BLaER1 (cell line): ENCODE data around the gene TCEA3.
"Not testable (repeated sequence)": the region's sequence is repeated elsewhere in the genome, so short reads cannot be mapped to it uniquely, and the experiment has no call there.

Experiments
- H3K27ac ChIP-seq: shearing (Covaris generic); formaldehyde crosslinking; 2 replicates; pipeline ENCODE4 v1.8.1; 2022
- H3K27me3 ChIP-seq: shearing (Covaris generic); formaldehyde crosslinking; 2 replicates; pipeline ENCODE4 v1.8.1; 2022
- H3K36me3 ChIP-seq: shearing (Covaris generic); formaldehyde crosslinking; 2 replicates; pipeline ENCODE4 v1.8.1; 2022
- H3K4me1 ChIP-seq: shearing (Covaris generic); formaldehyde crosslinking; 2 replicates; pipeline ENCODE4 v1.8.1; 2022
- H3K4me2 ChIP-seq: shearing (Covaris generic); formaldehyde crosslinking; 2 replicates; pipeline ENCODE4 v1.8.1; 2022
- H3K4me3 ChIP-seq: shearing (Covaris generic); formaldehyde crosslinking; 2 replicates; pipeline ENCODE4 v1.8.1; 2022
- H3K9ac ChIP-seq: shearing (Covaris generic); formaldehyde crosslinking; 2 replicates; pipeline ENCODE4 v1.8.1; 2022
- H3K9me3 ChIP-seq: shearing (Covaris generic); formaldehyde crosslinking; 2 replicates; pipeline ENCODE4 v1.8.1; 2022
- H4K20me1 ChIP-seq: shearing (Covaris generic); formaldehyde crosslinking; 2 replicates; pipeline ENCODE4 v1.8.1; 2022
- Cebpa-rat ChIP-seq: shearing (Covaris generic); IDR thresholded peaks from 2 replicates; pipeline ENCODE4 v1.8.1; 2022

Gene TCEA3

DNA sequence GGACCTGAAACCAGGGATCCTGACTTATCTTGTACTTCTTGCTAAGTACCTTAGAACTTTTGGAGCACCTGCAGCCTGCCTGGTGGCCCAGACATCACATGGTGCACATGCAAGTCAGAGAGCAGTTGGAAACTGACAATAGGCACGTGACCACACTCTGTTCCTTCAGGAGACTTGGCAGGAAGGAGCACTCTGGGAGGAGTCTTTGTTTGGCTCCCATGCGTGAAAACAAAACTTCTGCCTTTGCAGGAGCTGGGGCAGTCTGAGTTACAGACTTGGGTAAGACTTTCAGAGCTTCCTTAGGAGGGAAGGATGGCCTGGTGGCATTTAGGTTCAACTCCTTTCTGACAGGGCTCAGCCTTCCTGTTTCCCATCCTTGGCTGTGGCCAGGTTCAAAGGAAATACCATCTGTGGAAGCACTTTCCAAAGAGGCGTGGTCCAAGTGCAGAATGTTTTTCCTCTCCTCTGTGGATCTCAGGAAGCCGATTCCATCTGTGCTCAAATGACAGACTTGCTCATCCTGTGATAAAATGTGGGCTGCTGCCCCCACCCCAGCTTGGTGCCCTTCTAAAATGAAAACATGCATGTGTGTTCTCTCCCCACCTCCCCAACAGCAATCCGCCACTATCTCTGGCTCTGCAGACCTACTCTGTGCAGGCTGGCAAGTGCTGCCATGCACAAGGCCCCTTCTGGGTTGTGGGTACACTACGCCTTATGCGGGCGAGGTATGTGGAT, 40.8 kb downstream of the TCEA3 start:
- Histone ChIP-seq H3K27me3 (no peaks in the 10 kb centered on the region), H3K9ac (no peak overlapping the region), H3K9me3 (no peaks in the 10 kb centered on the region), H4K20me1 (no peaks in the 10 kb centered on the region), H3K4me3 (no peak overlapping the region), H3K36me3 (no peaks in the 10 kb centered on the region), H3K4me1 (peaks cover 9% of the 10 kb centered on the region), H3K4me2 (peak overlapping the region; percentile 27; the same call in 1 of the 2 replicates), H3K27ac (no peak overlapping the region)
- no peak for TF ChIP-seq Cebpa-rat

DNA sequence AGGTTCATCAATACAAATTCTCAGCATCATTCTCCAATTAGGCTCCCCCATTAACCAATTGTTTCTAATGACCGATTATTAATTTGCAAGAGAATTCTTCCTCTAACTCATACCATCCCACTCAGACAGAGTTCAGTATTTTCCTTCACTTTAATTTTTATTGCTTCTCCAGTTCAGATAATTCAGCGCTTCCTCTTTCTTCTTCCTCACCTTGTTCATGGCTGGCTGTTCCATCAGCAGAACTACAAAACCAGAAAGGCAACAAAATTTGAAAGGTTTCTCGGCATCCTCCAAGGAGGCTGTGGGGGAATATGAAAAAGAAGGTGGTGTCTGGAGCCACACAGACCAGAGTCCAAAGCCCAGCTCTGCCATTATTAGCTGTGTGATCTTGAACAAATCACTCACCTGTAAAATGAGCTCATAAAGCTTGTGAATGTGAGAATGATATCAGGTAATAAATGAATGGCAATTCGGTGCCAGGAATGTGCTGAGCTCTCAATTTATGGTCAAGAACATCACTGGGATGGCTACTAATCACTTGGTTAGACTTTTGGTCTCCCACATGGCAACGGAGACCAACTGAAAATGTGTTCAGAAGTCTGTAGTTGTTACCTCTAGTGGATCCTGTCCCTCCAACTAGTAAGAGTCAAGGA, 43.2 kb downstream of the TCEA3 start:
- Histone ChIP-seq H3K27me3 (no peaks in the 10 kb centered on the region), H3K36me3 (no peaks in the 10 kb centered on the region), H3K4me2 (no peak overlapping the region), H3K9me3 (no peaks in the 10 kb centered on the region), H3K4me3 (no peak overlapping the region), H3K27ac (no peak overlapping the region), H3K9ac (no peak overlapping the region), H3K4me1 (peaks cover 9% of the 10 kb centered on the region), H4K20me1 (no peaks in the 10 kb centered on the region)
- no peak for TF ChIP-seq Cebpa-rat

GRCh38 chr1:23380719-23381118, 43.8 kb downstream of the TCEA3 start:
- Histone ChIP-seq H4K20me1 (no peaks in the 10 kb centered on the region), H3K27ac (no peak overlapping the region), H3K4me2 (no peak overlapping the region), H3K9ac (no peak overlapping the region), H3K9me3 (peaks cover 3% of the 10 kb centered on the region; the same call in 1 of the 2 replicates), H3K36me3 (no peaks in the 10 kb centered on the region), H3K4me3 (no peak overlapping the region), H3K4me1 (peaks cover 9% of the 10 kb centered on the region), H3K27me3 (no peaks in the 10 kb centered on the region)
- no peak for TF ChIP-seq Cebpa-rat

DNA sequence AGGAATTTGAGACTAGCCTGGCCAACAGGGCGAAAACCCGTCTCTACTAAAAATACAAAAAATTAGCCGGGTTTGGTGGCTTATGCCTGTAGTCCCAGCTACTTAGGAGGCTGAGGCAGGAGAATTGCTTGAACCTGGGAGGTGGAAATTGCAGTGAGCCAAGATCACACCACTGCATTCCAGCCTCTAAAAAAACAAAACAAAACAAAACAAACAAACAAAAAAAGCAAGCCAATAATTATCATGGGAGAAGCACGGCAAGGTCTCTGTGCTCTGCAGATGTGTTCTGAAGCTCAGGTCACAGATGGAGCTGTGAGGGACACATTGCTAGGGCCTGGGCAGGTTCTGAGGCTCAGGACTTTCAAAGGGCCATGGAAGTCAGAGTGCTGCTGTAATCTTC, 44.3 kb downstream of the TCEA3 start:
- H3K27ac ChIP-seq, H3K4me1 ChIP-seq, H3K27me3 ChIP-seq, H3K36me3 ChIP-seq, H3K4me3 ChIP-seq, H3K9ac ChIP-seq, H3K4me2 ChIP-seq, H4K20me1 ChIP-seq, H3K9me3 ChIP-seq: not testable (repeated sequence)

DNA sequence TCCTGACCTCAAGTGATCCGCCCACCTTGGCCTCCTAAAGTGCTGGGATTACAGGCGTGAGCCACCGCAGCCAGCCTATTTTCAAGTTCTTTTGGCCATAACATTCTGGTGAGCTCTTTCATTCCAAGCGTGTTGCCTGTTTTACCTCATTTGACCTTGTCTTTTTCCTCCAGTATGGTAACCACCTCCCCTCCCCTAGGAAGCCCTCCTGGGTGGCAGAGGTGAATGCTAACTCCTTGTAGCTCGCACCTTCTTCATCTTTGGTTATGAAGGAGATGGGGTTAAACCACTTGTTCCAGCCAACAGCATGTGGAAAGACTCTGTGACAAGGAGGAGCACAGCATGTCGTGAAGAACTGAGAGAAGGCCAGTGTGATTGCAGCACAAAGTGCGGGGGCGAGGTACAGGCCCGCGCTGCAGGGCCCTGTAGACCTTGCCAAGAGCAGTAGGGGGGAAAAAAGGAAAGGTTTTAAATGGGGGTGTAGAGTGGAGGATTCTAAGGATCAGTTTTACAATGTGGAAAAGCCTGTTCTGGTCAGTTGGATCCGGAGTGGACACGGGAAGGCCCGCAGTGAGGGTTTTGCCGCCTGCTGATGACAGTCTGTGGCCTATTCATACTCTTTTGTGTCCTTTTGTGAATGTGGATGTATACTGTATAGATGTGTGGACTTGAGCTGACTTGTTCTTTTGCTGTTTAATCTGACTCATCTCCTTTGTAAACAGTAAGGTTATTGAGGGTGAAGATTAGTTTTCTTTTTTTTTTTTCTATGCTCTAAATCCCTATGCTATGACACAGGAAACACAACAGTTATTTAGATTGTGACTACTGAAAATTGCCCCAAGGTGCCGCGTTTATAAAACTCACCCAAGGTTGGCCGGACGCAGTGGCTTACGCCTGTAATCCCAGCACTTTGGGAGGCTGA, 47.4 kb downstream of the TCEA3 start:
- no peak for TF ChIP-seq Cebpa-rat
- H3K27ac ChIP-seq = no peak overlapping the region
- H3K9ac ChIP-seq = no peak overlapping the region
- H3K4me1 ChIP-seq = peaks cover 25% of the 10 kb centered on the region
- no peaks in the 10 kb centered on the region for H4K20me1 ChIP-seq
- H3K9me3 ChIP-seq = peaks cover 3% of the 10 kb centered on the region; the same call in 1 of the 2 replicates
- no peak overlapping the region for H3K4me2 ChIP-seq
- no peak overlapping the region for H3K4me3 ChIP-seq
- no peaks in the 10 kb centered on the region for H3K27me3 ChIP-seq
- no peaks in the 10 kb centered on the region for H3K36me3 ChIP-seq

DNA sequence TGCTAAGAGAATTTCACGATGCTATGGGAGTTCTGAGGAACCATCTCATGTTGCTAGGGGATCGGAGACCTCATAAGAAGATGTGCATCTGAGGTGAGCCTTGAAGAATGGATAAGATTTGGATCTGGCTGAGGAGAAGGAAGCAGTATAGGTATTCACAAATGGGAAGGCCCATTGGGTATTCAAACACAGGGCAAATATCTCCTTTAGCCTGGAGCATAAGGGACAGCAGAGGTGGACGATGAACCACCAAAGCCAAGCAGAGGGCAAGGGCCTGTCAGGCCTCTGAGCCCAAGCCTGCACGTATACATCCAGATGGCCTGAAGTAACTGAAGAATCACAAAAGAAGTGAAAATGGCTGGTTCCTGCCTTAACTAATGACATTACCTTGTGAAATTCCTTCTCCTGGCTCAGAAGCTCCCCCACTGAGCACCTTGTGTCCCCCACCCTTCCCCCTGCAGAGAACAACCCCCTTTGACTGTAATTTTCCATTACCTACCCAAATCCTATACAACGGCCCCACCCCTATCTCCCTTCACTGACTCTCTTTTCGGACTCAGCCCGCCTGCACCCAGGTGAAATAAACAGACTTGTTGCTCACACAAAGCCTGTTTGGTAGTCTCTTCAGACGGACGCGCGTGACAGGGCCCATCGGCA, 50.3 kb downstream of the TCEA3 start:
- not testable (repeated sequence) for H3K27ac ChIP-seq, H3K36me3 ChIP-seq, H3K4me2 ChIP-seq, H3K9me3 ChIP-seq, H3K9ac ChIP-seq, H3K4me3 ChIP-seq, H4K20me1 ChIP-seq, H3K27me3 ChIP-seq
- peaks cover 50% of the 10 kb centered on the region for H3K4me1 ChIP-seq

GRCh38 chr1:23371987-23372880, 52.3 kb downstream of the TCEA3 start:
- H4K20me1 ChIP-seq = no peaks in the 10 kb centered on the region
- H3K36me3 ChIP-seq = peaks cover 5% of the 10 kb centered on the region; the same call in 1 of the 2 replicates
- H3K4me2 ChIP-seq = peak overlapping the region; percentile 97
- H3K4me1 ChIP-seq = peaks cover 56% of the 10 kb centered on the region
- no peak overlapping the region for H3K4me3 ChIP-seq
- H3K27ac ChIP-seq = no peak overlapping the region
- H3K9me3 ChIP-seq = peaks cover 4% of the 10 kb centered on the region; the same call in 1 of the 2 replicates
- H3K27me3 ChIP-seq = no peaks in the 10 kb centered on the region
- peak overlapping the region; percentile 1; the same call in 1 of the 2 replicates for H3K9ac ChIP-seq
- TF ChIP-seq Cebpa-rat = no peak

DNA sequence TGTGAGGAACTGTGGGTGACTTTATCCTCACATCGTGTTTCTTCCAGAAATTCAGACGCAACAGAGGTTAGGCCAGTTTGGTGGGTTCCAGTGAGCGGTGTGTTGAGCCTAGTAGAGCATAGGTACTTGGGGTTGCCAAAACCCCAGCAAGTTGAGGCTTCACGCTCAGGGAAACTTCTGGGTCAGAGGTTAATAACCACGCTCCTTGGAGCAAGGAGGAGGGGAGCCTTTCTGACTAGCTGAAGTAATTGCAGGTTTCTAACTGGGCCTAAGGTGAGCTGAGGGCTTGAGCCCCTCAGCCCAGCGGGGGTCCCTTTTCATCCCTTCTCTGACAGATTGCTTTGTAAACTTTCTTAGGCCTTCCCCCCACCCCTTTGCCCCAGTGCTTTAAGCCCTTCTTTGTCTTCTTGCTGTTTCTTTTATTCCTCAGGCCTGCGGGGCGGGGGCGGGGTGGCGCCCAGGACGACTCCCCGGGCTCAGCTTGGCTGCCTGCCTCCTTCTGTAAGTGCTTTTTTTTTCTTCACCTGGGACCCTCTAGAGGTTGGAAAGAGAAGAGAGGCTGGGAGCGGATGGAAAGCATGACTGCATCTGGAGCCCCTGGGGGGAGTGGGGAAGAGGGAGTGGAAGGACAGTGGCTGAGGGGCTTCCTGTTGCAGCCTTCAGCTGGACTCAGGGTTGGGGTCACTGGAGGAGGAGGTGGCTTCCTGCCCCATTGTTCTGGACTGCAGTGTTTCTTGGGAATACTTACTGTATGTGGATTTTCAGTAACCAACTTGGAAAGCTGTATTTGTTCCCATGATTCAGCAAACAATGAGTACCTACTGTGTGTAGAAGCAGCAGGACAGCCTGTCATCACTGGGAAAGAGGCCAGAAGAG, 53.6 kb downstream of the TCEA3 start:
- Histone ChIP-seq H3K27me3 (no peaks in the 10 kb centered on the region), H3K27ac (peak overlapping the region; percentile 92), H3K9me3 (peaks cover 16% of the 10 kb centered on the region), H3K9ac (peak overlapping the region; percentile 89), H3K4me3 (peak overlapping the region; percentile 83), H3K4me2 (peak overlapping the region; percentile 97), H4K20me1 (no peaks in the 10 kb centered on the region), H3K4me1 (peaks cover 64% of the 10 kb centered on the region), H3K36me3 (peaks cover 17% of the 10 kb centered on the region)
- no peak for TF ChIP-seq Cebpa-rat
